GM15510 (cell line): ENCODE measurements around the gene MUC13.

Source experiments
- POLR2A ChIP-seq: IDR thresholded peaks from 3 replicates; pipeline ENCODE4 v1.6.1; 2011; ENCODE audit warnings: borderline replicate concordance; ENCODE audit not compliant: insufficient read length; ENCODE audit errors: extremely low read depth

MUC13 gene, protein sequence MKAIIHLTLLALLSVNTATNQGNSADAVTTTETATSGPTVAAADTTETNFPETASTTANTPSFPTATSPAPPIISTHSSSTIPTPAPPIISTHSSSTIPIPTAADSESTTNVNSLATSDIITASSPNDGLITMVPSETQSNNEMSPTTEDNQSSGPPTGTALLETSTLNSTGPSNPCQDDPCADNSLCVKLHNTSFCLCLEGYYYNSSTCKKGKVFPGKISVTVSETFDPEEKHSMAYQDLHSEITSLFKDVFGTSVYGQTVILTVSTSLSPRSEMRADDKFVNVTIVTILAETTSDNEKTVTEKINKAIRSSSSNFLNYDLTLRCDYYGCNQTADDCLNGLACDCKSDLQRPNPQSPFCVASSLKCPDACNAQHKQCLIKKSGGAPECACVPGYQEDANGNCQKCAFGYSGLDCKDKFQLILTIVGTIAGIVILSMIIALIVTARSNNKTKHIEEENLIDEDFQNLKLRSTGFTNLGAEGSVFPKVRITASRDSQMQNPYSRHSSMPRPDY

DNA sequence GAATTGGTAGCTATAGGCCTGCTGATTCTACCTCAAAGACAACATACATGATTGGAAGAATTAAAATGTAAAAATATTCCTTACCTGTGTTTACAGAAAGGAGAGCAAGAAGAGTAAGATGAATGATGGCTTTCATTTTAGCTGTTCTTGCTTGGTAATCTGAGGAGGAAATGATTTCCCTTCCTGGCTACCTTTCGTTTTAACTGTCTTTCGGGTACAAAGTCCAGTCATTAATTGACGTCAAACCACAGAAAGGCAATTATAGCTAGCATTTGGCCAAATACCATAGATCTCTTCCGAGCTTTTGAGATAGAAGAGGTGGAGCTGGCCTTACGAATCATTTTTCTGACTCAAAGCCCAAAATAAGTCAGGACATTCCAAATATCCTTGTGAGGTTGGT, at the start of gene MUC13:
Gene MUC13 (minus strand): TSS at position 175 of the 400 bp plus-strand sequence. CDS start 39 bp downstream, at position 136.
- no peak for TF ChIP-seq POLR2A

DNA sequence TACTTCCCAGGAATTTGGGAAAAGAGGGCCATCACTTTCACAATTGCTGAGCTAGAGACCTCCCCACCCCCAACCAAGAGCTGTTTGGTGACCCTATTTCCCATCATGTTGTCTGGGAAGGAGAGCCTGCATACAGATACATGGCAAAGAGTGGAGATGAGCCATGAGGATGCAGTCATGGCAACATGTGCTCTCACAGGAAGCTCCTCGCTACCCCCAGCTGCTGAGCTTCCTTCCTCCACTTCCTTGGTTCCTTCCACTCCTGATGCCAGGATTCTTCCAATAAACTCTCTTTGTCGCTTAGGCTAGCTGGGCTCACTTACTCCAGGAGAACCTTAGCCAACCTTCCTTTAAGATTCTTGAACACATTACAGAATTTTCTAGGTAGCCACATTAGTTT, 48.3 kb upstream of the MUC13 start:
- no peak for TF ChIP-seq POLR2A

DNA sequence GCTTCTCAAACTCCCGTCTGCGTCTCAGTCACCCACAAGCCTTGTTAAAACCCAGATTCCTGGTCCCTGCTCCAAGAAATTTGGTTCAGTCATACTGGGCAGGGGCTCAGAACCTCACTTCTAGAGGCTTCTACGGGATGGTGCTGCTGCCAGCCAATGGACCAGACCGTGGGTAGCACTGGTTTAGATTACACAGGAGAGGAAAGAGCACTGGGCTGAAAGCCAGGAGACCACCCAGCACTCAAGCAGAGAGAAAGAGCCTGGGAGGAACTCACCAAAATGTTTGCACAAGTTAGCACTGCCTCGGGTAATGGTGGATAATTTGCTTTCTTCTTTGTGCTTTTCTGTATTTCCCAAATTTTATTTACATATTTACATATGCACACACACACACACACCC, 46.9 kb upstream of the MUC13 start:
- TF ChIP-seq POLR2A, result no peak

DNA sequence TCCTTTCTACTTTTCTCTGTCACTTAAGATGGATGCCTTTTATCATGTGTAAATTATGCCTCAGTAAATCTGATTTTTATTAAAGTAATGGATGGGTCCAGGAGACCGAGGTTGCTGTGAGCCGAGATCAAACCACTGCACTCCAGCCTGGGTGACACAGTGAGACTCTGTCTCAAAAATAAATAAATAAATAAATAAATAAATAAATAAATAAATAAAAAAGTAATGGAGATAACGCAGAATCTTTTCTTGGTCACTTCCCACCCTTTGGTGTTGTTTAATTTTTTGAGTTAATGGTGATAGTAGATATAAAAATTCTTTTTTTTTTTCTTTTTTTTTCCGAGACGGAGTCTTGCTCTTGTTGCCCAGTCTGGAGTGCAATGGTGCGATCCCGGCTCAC, 44.1 kb upstream of the MUC13 start:
- no peak for TF ChIP-seq POLR2A

DNA sequence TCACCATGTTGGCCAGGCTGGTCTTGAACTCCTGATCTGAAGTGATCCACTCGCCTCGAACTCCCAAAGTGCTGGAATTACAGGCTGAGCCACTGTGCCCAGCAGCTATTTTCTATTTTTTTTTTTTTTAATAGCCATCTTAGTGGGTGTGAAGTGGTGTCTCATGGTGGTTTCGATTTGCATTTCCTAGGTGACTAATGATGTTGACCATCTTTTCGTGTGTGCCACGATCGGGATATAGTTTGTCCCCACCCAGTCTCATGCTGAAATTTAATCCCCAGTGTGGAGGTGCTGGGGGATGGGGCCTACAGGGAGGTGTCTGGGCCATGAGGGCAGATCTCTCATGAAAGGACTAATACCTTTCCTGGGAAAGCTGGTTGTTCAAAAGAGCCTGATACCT, 41.8 kb upstream of the MUC13 start:
- no peak for TF ChIP-seq POLR2A

DNA sequence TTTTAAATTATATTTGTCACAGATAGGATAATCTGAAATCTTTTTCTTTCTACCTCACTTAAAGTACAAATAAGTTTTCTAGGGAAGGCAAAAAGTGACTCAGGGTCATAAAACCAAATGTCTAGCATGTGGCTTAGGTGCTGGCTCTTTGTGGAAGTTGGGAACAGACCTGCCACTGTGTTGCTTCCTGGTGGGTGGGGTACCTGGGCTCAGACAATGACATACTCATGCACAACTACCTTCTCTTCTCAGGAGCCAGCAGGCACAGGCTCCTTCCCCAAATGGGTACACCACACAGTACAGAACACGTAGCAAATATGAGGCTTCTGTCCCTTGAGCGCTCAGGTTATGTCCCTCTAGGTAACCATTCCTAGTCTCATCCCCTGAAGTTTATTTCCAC, 40.1 kb upstream of the MUC13 start:
- TF ChIP-seq POLR2A, result no peak

DNA sequence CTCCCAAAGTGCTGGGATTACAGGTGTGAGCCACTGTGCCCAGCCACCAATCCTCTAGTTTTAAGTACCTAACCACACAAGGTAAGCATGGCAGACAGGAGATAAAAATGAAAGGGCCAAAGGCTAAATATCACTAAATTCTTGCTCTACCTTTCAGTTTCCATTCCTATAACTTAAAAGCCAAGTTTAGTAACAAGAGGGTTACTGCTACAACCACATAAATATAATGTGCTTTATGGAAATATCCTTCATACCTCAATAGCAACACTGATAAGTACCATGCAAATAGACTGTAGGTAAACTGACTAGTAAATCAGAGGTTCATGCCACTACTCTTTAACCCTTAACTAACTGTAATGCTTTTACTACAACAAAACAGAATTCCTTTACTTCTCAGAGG, 38.7 kb upstream of the MUC13 start:
- no peak for TF ChIP-seq POLR2A

DNA sequence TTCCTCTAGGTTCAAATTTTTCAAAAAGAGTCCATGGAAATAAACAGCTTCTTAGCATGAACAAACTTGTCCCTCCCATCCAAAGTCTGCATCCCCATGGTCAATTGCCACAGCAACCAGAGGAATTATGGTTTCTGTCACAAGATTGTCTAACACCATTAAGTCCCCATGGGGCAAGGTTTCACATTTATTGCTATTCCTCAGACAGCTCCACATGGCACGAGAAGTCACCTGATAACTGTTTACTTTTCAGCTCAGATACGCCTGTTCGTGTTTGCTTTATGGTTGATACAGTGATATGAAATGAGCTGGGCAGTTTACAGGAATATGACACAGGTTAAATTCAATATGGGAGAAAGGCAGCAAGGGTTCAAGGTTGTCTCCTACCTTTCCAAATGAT, 37.9 kb upstream of the MUC13 start:
- TF ChIP-seq POLR2A, result no peak

DNA sequence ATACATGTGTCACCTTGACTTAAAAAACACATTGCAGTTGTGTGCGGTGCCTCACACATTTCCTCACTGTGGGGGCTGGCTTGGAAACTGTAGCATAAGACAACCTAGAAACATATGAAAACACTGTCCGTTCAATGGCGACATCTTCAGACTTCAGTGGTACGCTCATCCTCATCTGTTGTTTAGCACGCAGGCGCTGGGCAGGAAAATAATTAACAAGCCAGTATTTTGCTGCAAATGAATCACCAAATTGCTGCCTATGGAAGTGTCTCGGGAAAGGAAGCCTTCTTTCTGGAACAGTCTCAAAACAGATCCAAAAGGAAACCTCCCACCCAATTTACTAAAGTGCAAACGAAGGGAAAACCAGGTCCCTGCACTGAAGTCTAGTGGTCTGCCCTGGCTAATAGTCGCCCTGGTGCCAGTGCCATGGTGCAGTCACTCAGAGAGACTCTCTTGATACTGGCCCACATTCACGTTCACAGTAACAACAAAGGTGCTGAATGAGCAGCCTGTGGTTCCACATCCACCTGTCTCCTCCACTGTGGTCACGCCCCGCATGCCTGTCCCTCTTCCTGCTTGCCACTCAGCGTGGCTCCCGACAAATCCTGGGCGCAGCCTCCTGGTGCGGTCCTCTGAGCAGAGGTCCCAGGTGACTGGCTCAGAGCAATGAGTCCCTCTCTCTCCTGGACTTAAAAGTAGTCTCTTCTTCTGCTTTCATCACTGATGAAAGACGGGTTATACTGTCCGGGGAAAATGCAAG, 35.6 kb upstream of the MUC13 start:
- TF ChIP-seq POLR2A, result no peak

DNA sequence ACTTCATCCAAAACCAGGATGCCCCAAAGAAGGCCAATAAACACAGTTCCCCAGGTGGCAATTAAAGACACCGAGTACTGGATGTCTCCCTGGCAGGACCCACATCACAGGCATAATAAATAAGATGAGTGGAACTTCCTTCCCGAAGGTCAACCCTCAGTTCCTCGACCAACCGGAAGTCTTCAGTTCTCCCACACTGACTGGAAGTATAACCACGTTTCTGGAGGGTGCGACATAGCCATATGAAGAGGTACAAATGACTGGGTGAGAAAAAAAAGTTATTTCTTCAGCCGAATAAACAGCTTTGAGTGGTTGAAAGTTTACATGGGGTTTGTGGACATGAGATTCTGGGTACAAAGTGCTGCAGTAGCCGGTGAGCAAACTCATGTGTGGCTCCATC, 34.6 kb upstream of the MUC13 start:
- TF ChIP-seq POLR2A, result no peak

DNA sequence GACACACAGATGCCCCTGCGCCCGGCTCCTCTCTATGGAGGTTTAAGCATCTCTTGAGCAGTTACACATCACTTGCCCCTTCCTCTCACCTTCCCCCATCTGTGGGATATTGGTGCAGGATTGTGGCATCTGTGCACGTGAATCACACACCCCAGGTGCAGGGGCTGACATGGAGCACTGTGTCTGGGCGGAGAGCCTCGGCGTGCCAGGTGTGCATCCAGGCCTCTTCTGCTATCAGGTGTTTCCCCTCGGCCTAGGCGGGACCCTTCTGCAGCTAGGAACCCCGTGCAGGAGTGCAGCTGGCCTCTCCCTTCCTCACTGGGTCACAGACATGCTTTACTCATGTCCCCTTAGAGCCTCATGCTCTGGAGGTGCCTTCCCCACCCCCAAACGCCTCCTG, 33.4 kb upstream of the MUC13 start:
- no peak for TF ChIP-seq POLR2A

DNA sequence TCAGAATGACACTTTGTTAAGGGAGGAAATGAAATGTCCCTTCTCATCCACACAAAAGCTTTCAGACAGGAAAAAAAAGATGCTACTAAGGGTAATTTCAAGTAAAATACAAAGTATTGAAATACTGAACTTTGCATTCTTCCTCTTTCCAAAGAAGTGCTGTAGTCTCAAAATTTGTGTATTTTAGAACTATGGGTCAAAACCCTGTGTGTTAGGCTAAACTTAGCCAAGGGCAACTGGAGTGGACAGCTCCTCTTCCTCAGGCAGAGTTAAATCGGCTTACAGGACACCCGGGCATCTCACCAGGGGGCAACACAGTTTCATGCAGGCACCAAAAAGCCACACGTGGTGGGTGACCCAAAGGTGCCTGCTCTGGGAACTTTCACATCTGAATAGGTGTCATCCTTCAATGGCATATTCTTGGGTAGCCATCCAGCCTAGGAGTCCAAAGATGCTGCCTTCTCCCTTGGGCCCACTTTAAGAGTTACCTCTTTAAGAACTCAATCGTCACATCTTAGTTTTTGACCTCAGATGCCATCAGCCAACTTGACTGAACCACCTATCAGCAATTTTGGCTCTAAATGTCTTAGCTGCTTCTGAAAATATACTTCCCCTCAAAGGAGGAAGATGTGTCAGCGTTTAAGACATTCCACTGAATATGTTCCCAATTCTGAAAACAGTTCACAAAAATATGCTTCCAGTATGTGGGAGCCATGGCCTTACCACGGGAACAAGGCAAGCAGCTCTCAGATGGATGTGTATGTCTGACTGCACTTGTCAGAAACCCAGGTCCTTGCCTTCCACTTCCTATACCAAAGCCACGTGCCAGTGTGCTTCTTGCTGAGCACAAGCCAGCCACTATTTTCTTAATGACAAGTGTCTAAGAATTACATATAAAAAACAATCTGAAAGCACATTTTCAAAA, 32.2 kb upstream of the MUC13 start:
- TF ChIP-seq POLR2A, result no peak

DNA sequence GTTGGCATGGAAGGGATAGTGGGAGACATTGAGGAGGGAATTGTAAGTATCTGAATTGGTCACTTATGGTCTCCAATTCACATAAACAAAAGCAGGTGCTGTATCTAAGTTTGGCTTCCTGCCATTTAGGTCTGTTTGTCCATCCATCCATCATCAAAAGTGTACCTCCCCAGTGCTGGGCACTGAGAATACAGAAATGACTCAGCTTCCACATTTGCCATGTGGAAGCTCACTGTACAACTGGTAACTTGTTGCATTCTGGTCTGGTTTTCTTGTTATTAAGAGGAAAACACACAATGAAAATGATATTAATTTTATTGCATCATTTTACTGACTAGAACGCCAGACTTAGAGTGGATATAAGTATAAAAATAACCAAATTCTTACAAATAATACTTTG, 30.9 kb upstream of the MUC13 start:
- no peak for TF ChIP-seq POLR2A

DNA sequence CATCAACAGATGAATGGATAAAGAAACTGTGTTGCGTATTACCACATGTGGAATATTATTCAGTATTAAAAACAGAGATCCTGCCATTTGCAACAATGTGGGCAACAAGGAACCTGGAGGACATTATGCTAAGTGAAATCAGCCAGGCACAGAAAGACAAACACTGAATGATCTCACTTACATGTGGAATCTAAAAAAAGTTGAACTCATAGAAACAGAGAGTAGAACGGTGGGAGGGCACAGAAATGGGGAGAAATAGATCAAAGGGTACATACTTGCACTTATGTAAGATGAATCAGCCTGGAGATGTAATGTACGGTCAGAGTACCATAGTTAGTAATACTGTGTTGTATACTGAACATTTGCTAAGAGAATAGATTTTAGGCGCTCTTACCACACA, 29.8 kb upstream of the MUC13 start:
- no peak for TF ChIP-seq POLR2A

DNA sequence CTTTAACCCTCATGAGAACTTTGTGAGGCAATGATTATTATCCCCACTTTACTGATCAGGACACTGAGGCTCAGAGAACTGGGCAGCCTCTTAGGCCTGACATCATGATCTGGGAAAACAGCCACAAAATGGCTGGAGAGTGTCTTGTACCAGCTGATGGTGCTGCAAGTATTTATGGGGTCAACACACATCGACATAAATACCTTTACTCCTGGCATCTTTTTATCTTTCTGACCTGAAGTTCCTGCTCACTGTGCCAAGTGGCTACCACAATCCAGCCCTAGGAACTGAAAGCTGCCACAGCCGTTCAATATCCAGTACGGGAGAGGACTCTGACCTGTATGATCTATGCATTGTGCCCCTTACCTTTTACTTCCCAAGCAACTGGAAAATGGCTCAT, 29.2 kb upstream of the MUC13 start:
- no peak for TF ChIP-seq POLR2A

DNA sequence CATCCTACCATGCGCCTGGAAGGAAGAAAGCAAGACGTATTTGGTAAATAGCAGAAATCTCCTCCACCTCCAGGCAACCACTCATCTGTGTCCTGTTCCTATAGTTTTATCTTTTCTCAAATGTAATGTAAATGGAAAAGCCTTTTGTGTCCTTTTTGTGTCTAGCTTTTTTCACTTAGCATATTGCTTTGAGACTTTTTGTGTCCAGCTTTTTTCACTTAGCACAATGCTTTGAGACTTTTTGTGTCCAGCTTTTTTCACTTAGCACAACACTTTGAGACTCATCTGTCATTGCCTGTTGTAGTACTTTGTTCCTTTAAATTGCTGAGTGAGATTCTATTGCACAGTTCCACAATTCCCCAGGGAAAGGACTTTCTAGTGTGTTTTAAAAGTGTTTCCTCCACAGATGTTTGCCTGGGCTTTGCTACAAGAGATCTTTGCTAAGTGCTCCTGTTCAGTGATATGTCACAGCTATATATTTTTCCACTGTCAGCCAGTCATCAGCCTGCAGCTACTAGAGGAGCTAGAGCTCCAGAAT, 27.9 kb upstream of the MUC13 start:
- no peak for TF ChIP-seq POLR2A

DNA sequence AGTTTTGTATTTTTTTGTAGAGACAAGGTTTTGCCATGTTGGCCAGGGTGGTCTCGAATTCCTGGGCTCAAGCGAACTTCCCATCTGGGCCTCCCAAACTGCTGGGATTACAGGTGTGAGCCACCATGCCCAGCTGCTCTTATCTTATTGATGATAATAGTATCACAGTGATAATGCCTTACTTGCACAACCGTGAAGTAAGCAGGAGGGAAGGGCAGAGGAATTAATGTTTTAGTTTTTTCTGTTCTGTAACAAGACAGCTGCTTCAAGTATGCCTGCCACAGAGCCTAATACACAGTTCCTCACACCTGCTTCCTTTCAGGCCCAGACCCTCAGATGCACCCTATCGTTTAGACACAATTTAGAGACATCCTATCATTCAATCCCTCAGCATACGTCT, 26.1 kb upstream of the MUC13 start:
- no peak for TF ChIP-seq POLR2A
